ENCODE measurements around the gene HAAO. TPM values are rescaled to one million over a fixed set of nuclear protein-coding genes. Genes with fewer than 3 reads are reported as not detected.
A peak's percentile ranks its signal among the peaks of the same experiment; 100 is the strongest.

The HAAO gene
- total RNA-seq, 1 experiment from 2014 or later = 6.6 TPM

DNA sequence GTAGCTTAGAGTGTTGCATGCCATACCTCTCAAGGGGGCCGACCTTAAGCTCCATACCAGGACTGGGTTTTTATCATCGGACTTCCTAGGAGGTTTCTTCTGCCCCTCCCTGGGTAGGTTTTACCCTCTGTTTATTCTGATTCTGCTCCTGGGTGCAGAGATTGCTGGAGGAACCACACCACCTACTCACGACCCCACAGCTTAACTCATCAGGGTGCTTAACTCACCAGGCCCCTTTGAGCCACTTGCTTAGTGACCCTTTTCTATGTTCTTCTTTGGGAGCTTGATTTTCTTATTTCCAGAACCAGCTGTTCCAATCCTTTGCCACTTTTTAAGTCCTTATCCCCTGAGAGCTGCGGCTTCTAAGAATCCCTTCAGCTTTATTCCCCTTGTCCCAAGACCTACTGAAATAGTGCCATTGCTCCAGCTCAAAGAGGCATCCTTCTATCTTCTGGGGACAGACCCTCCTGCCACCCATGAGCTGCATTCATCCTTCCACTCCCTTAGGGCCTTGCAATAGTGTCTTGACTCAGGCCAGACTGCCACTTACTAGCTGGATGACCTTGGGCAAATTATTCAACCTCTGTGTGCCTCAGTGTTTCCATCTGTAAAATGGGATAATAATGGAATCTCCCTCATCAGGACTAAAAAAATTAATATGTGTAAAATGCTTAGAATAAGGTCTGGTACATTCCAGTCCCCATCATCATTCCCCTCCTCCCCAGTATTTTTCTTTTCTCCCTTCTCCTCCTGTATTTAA is 34.2 kb downstream of the HAAO start:
- no peak overlapping the region for H4K91ac ChIP-seq (ENCODE audit: insufficient read length, low read depth, low read length)
- no peak overlapping the region for H3K4ac ChIP-seq (ENCODE audit: low read depth, low read length)
- no peak for DNase-seq
- H3K4me1 Mint-ChIP-seq = peaks cover 11 to 31% of the 10 kb centered on the region in 2 experiments
- no peaks in the 10 kb centered on the region for H4K20me1 ChIP-seq (ENCODE audit: control insufficient read depth, insufficient read depth, insufficient read length)
- no peak overlapping the region for H3K4me3 Mint-ChIP-seq
- no peak overlapping the region for H2BK5ac ChIP-seq (ENCODE audit: insufficient read length, low read length)
- no peaks in the 10 kb centered on the region for H3K79me1 ChIP-seq (ENCODE audit: insufficient read depth, low read depth, low read length, poor library complexity, severe bottlenecking)
- no peak overlapping the region for H3K56ac ChIP-seq (ENCODE audit: insufficient read length, low read depth, low read length)
- H2BK15ac ChIP-seq (ENCODE audit: low read depth, low read length) = no peak overlapping the region
- H3K27ac ChIP-seq (ENCODE audit: insufficient read length, low read depth, low read length) = no peak overlapping the region
- H3K36me3 Mint-ChIP-seq (ENCODE audit: insufficient read depth in 1 of 3, low read depth in 3 of 3) = peaks cover 3 to 11% (median 6%) of the 10 kb centered on the region in 3 experiments; a peak in 5 of 7 replicates
- no peaks in the 10 kb centered on the region for H3K9me3 ChIP-seq (ENCODE audit: control insufficient read depth, low read depth, low read length)
- no peaks in the 10 kb centered on the region for H3K9me3 Mint-ChIP-seq
- H2AK5ac ChIP-seq (ENCODE audit: insufficient read length, low read length) = no peak overlapping the region
- no peak overlapping the region for H2BK120ac ChIP-seq (ENCODE audit: low read depth, low read length, poor library complexity, severe bottlenecking)
- H2BK12ac ChIP-seq (ENCODE audit: insufficient read length, low read depth, low read length) = no peak overlapping the region
- H3K27ac Mint-ChIP-seq = peak overlapping the region; percentile 11 to 74 (median 21); a peak in 3 of 7 replicates
- H3K79me2 ChIP-seq (ENCODE audit: insufficient read depth, low read length) = no peaks in the 10 kb centered on the region
- H3K27me3 Mint-ChIP-seq (ENCODE audit: low read depth) = no peaks in the 10 kb centered on the region
- no peak overlapping the region for H3T11ph ChIP-seq (ENCODE audit: low read length)
- no peak overlapping the region for H3K14ac ChIP-seq (ENCODE audit: insufficient read depth, low read length)
- H3K4me2 ChIP-seq (ENCODE audit: insufficient read depth, insufficient read length, low read length) = no peak overlapping the region
- H3K9ac ChIP-seq (ENCODE audit: extremely low read depth, insufficient read length, low read length) = no peak overlapping the region
- TF ChIP-seq, protein P1, sequence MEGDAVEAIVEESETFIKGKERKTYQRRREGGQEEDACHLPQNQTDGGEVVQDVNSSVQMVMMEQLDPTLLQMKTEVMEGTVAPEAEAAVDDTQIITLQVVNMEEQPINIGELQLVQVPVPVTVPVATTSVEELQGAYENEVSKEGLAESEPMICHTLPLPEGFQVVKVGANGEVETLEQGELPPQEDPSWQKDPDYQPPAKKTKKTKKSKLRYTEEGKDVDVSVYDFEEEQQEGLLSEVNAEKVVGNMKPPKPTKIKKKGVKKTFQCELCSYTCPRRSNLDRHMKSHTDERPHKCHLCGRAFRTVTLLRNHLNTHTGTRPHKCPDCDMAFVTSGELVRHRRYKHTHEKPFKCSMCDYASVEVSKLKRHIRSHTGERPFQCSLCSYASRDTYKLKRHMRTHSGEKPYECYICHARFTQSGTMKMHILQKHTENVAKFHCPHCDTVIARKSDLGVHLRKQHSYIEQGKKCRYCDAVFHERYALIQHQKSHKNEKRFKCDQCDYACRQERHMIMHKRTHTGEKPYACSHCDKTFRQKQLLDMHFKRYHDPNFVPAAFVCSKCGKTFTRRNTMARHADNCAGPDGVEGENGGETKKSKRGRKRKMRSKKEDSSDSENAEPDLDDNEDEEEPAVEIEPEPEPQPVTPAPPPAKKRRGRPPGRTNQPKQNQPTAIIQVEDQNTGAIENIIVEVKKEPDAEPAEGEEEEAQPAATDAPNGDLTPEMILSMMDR (conservative IDR thresholded peaks at IDR 0.05) = no peak
- H3K23ac ChIP-seq (ENCODE audit: insufficient read length, low read depth, low read length) = no peak overlapping the region
- H3K4me1 ChIP-seq (ENCODE audit: insufficient read depth, low read length) = no peaks in the 10 kb centered on the region
- H2AFZ ChIP-seq (ENCODE audit: low read length) = no peak overlapping the region
- H3K23me2 ChIP-seq (ENCODE audit: insufficient read length, low read depth, low read length, poor library complexity, severe bottlenecking) = no peaks in the 10 kb centered on the region
- no peak overlapping the region for H2BK20ac ChIP-seq (ENCODE audit: low read depth, low read length, poor library complexity, severe bottlenecking)
- no peak overlapping the region for H3K18ac ChIP-seq (ENCODE audit: insufficient read length, low read depth, low read length)
- no peak overlapping the region for H4K8ac ChIP-seq (replicated peaks; ENCODE audit: insufficient read length, low read depth, low read length)
- no CpG with 5 or more reads among the region's 4 CpGs for WGBS (ENCODE audit: extremely low coverage, insufficient read length, low lambda C conversion rate)
- no peak overlapping the region for H4K5ac ChIP-seq (ENCODE audit: insufficient read length, low read depth, low read length)
- no peaks in the 10 kb centered on the region for H3K27me3 ChIP-seq (ENCODE audit: insufficient read depth, low read length)

Data from H9 (cell line).